ENCODE data around the gene FBN3.

FBN3 gene

DNA sequence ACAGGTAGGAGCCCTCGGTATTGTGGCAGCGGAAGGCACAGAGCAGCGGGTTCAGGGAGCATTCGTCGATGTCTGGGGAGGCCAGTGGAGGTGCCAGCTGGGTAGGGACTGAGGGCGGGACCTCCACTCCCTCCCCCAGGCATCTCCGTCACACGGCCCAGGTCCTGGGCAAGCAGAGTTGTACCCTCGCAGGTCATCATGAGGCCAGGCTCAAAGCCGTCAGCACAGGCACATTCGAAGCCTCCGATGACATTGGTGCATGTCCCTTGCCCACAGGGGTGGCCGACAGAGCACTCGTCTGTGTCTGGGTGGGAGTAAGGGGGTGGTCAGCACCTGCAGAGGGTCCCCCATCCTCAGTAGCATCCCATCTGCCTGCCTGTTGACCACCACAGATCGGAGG is 61.5 kb downstream of the FBN3 start:
- no peak for DNase-seq

DNA sequence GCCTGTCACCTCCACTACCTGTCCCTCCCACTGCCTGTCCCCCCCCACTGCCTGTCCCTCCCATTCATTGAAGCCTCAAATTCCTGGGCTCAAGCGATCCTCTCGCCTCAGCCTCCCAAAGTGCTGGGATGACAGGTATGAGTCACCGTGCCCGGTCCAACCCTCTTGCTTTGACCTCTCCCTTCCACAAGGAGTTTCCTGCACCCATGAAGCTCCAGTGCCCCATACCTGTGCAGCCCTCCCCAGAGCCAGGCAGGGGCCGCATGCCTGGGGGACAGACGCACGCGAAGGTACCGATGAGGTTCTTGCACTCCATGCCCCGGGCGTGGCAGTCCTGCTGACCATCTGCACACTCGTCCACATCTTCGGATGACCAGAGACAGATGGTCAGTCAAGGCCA is 62.5 kb downstream of the FBN3 start:
- DNase-seq: no peak

GRCh38 chr19:8085598-8086408 is 63.6 kb downstream of the FBN3 start:
- DNase-seq: no peak

DNA sequence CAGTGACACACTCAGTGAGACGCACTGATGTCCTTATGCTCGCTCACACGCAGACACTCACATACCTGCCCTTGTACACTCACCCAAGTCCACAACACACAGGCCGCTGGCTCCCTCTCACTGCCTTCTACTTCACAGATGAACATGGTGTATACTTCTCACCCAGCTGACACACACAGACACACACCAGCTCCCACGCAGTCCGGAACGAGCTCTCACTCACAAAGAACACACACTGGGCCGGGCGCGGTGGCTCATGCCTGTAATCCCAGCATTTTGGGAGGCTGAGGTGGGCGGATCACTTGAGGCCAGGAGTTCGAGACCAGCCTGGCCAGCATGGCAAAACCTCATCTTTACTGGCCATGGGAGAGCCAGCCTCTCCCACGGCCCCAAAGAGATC is 65.2 kb downstream of the FBN3 start:
- no peak for DNase-seq

- no peak for DNase-seq
Measured at GRCh38 chr19:8083141-8083540, 66.3 kb downstream of the FBN3 start.

GRCh38 chr19:8081569-8082550 is 67.5 kb downstream of the FBN3 start:
- DNase-seq: no peak

- no peak for DNase-seq
Measured at GRCh38 chr19:8080832-8081231, 68.6 kb downstream of the FBN3 start.

DNA sequence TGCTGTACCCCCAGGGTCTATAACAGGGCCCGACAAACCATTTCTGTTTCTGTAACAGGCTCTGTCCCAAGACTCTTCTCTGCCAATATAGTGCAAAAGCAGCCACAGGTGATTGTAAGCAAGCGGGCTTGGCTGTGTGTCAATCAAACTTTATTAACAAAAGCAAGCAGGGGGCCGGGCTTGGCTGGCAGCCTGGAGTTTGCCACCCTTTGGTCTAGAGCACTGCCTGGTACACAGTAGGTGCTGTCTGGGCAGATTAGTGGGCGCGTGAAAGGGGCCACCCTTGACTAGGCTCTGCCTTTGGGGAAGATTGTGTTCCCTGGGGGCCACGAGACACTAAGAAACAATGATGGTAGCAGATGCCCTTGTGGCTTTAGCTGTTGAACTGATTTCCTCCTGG is 69.4 kb downstream of the FBN3 start:
- DNase-seq: no peak

DNA sequence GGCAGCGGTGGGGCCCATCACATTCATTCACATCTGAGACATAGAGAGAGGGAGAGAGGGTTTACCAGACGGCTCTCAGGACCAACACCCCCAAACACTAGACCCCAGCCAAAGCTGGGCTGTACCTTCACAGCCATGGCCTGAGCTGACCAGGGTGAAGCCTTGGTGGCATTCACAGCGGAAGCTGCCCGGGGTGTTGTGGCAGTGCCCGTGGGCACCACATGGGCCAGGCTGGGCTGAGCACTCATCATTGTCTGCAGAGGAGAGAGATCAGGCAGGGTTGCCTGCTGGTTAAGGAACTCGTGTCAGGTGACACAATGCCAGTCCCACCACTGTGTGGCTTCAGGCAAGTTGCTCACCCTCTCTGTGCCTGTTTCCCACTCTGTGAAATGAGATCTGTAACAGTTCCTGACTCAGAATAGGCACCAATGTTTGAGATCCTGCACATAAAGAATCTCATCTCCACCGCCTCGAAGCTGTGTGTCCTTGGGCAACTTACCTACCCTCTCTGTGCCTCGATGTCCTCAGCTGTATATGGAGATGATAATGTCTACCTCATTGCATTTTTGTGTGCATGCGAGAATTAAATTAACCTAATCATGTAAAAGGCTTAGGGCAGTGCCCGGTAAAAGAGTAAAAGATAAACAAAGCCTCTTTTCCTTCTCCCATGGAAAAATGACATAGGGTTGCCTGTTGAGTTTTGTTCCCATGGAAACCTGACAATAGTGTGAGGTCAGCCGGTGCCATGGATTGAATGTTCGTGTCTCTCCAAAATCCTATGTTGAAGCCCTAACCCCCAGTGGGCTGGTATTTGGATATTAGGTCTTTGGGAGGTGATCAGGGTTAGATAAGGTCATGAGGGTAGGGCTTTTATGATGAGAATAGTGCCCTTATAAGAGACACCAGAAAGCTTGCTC is 74.0 kb downstream of the FBN3 start:
- no peak for DNase-seq

DNA sequence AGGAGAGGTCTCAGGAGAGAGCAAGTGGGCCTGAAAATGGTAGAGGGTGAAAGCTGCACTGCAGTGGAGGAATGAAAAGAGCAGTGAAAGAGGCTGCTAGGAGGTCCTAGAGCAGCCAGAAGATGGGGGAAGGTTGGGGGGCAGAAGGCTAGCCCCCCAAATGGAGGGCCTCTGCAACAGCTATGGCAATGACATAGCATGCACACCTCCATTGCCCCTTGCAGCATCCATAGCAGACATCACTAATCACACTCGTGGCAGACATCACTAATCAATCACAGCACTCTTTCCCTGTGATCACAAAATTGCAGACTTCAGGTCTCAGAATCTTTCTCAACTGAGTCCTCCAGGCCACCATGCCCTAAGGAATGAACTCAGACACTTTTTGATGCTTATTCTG is 74.9 kb downstream of the FBN3 start:
- no peak for DNase-seq

DNA sequence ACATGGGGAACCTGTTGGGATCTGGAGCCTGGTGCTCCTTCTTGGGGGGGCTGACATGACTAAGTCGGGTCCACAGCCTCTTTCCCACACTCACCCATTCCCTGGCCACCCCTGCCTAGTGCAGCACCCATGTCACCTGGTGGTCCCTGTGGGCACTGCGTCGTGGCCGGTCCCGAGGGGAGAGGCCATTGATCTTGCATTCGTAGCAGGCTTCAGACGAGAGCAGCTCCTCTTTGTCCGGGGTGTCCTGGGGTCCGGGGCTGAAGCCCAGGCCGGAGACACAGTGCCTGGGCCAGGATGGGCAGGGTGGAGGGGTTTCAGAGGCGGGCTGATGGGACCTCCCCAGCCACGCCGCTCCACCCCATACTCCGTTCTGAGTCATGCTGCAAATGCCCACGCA is 77.5 kb downstream of the FBN3 start:
- no peak for DNase-seq

GRCh38 chr19:8069096-8069973 is 80.1 kb downstream of the FBN3 start:
- DNase-seq: no peak

DNA sequence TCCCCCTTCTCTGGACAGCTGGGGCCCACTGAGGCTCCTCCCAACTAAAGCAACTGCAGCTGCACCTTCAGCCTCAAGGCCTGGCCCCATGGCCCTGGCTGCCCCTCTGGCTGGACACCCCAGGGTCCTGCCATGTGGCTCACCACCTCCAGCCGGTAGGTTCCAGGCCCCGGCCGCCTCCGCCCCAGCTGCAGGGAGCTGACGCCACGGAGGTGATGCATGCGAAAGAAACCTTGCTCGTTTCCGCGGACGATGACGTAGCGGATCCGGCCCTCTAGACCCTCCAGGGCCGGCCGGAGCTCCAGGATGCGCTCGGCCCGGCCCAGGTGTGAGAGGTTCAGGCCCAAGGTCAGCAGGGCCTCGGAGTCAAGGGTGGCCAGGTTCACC is 83.5 kb downstream of the FBN3 start:
- no peak for DNase-seq

- no peak for DNase-seq
Measured at GRCh38 chr19:8064911-8065874, 84.2 kb downstream of the FBN3 start.

- no peak for DNase-seq
Measured at GRCh38 chr19:8057545-8058270, 91.7 kb downstream of the FBN3 start.

DNA sequence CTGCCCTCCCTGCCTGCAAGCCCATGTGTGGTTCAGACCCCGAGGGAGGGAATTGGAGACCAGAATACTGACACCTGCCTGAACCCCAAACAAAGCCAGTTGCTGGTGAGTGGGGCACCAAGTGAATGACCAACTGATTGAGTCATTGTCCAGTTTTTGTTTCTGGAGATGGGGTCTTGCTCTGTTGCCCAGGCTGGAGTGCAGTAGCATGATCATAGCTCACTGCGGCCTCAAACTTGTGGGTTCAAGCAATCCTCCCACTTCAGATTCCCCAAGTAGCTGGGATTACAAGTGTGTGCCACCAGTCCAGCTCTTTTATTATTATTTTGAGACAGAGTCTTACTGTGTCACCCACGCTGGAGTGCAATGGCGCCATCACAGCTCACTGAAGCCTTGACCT is 92.9 kb downstream of the FBN3 start:
- DNase-seq: no peak

DNA sequence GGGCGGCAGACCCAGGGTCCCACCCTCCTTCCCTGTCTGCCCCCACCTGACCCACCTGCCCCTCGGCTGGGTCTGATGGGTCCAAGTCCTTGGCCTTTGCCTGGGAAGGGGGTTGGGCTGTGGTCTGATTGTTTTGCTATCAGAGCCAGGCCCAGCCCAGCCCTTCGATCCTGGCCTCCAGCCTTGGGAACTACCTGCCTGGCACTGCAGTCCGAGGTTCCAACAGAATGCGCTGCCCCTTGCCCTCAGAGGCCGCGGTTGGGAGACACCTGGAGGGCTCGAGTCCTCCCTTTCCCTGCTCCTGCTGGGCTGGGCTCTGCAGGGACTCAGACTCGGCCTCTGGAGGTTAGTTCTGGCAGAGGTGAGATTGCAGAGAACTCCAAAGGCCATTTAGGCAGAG is 95.2 kb downstream of the FBN3 start:
- DNase-seq: no peak

DNA sequence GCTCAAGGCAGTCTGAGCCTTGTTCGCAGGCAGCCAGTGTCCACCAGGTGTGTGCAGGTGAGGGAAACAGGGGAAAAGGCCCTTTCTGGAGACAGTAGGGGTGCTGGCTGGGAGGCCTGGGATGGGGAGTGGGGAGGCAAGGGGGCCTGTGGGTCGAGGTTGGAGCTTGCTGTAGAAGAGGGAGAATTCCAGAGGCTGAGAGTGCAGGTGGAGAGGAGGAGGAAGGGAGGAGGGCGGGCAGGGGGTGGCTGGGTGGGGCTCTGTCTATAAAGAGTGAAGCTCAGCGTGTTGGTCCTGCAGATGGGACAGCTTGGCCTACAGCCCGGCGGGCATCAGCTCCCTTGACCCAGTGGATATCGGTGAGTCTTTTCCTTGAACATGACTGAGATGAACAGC is 96.9 kb downstream of the FBN3 start, which contains the start of gene CCL25:
TSS of gene CCL25 (plus strand) at position 297 of the 396 bp plus-strand sequence. CDS start 290 bp downstream, outside the sequence.
- DNase-seq: no peak

DNA sequence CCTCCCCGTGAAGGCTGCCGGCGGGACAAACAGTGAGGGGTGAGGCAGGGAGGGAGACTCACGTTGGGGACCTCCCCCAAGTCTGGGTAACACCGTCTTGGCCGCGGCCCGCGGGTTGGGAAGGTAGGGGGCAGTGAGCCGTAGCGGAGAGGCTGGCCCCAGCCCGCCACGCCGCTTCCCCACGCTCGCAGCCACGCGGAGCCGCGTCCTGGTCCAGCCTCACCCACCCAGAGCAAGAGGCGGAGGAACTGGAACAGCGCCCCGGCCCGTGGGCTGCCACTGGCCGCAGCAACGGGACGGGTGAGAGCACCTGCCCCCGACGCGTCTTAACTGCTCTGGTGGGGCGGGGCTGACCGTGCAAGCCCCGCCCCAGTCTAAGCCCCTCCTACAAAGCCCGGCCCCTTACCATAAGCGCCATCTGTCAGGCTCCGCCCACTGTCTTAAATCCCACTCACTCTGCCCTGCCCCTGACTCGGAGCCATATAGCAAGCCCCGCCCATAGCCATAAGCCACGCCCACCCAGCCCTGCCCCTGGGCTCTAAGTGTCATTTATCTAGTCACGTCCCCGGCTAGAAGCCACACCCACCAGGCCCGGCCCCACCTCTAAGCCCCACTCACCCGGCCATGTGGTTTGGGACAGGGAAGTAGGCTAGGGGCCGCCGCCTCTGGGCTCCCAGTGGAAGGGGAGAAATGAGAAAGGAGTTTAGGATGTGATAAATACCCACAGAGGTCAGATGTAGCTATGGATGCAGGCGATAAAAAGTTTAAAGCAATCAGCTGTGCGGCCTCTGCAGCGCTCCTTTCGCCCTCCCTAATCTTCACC is 98.9 kb downstream of the FBN3 start:
- no peak for DNase-seq

Data from COR-L47 (cell line).